RWPE1 (cell line): ENCODE results near the gene RAP2A.

ENCODE experiments used
- CTCF ChIA-PET: fragments of 350-600 bp; sonication (Branson Sonifier 250); formaldehyde crosslinking; extraction: SDS; loops from one replicate; lab custom pipeline; 2021; lab: Yijun Ruan, JAX
- POLR2A ChIA-PET: fragments of 400-600 bp; formaldehyde crosslinking; extraction: SDS; loops from one replicate; lab custom pipeline; 2020; ENCODE audit warnings: antibody characterized with exemption; ENCODE audit not compliant: low non-redundant PET; lab: Yijun Ruan, JAX
- DNase-seq: peaks from one replicate; pipeline ENCODE4 v3.0.0; 2012; ENCODE audit warnings: low spot score
- H3K27ac ChIP-seq: fragments of 450-650 bp; 2 replicates; pipeline ENCODE4 v1.5.1; 2017
- TF ChIP-seq, protein P1 (sequence below): fragments of 450-650 bp; conservative IDR thresholded peaks from 2 replicates; pipeline ENCODE4 v1.5.1; 2017; ENCODE audit warnings: low read depth, mild to moderate bottlenecking

Gene RAP2A

DNA sequence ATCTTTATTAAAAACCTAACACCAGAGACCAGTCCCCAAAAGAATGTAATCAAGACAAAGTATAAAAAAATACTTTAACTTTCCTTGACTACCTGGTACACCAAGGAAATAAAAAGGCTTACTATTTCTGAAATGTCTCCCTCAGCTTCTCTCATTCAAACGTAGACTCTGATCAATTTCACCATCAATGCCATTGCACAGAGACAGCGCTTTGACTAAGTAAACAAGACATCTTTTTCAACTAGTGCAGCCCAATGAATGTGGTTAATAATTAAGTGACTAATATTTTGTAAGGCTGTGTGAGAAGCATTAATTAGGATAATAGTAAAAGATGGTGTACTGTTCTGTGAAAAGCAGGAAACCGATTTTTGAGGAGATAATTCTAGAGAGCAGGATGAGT, 7.3 kb upstream of the RAP2A start:
- no peak for DNase-seq
- ChIA-PET POLR2A (no interaction called here), CTCF (no interaction called here)
- TF ChIP-seq, protein P1, sequence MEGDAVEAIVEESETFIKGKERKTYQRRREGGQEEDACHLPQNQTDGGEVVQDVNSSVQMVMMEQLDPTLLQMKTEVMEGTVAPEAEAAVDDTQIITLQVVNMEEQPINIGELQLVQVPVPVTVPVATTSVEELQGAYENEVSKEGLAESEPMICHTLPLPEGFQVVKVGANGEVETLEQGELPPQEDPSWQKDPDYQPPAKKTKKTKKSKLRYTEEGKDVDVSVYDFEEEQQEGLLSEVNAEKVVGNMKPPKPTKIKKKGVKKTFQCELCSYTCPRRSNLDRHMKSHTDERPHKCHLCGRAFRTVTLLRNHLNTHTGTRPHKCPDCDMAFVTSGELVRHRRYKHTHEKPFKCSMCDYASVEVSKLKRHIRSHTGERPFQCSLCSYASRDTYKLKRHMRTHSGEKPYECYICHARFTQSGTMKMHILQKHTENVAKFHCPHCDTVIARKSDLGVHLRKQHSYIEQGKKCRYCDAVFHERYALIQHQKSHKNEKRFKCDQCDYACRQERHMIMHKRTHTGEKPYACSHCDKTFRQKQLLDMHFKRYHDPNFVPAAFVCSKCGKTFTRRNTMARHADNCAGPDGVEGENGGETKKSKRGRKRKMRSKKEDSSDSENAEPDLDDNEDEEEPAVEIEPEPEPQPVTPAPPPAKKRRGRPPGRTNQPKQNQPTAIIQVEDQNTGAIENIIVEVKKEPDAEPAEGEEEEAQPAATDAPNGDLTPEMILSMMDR = no peak
- H3K27ac ChIP-seq = no peak overlapping the region

DNA sequence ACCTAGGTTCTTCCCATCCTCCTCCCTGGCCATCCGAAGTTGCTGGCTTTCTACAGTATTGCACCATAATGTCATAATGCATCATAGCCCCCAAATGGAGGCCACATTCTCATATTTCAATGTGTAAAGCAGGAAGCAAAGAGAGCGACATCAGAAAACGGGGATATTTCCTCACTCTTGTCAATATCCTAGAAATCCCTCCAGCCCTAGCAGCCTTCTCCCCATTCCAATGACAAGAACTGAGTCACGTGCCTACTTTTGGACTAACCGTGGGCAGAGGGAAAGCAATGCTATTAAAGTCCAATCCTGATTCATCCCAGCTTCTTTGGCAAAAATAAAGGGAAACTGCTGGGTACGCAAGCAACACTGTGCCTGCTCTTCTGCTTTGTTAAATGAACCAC, 4.3 kb upstream of the RAP2A start:
- ChIA-PET CTCF (no interaction called here), POLR2A (no interaction called here)
- TF ChIP-seq, protein P1 = no peak
- no peak overlapping the region for H3K27ac ChIP-seq
- no peak for DNase-seq

GRCh38 chr13:97430296-97430695, 3.7 kb upstream of the RAP2A start:
- CTCF ChIA-PET = interaction anchor here (0.6 kb wide), 1 partner anchor 61 kb away, joined by 3 read pairs; no protein-coding TSS in a partner anchor

DNA sequence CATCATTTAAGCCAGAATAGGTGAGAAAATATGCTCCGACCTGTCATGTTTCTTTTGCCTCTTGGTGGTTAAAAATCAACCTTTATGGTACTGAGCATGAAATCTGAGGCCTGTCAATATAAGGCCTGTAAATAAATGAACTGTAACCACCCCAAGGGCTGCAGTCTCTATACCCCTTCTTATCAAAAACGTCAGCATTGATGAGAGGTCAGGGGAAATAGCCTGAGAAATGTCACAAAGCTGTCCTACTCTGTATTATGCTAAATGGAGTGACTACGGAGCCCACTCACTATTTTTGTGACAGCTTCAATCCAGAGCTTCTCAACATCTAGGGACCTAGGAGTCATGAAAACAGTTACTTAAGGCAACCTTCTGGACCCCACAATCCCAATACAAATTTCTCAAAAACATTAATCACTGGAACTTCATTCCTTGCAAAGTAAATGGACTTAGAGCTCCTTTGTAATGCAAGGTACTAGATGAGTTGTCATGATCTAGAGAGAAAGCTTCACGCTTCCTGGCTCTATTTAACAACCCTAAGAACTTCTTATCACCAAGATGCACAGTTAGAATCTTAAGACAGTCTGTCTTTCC, 2.7 kb upstream of the RAP2A start:
- TF ChIP-seq, protein P1 = no peak
- ChIA-PET POLR2A (no interaction called here), CTCF (no interaction called here)
- no peak for DNase-seq
- H3K27ac ChIP-seq = no peak overlapping the region

More at GRCh38 chr13:97430296-97430695, 3.7 kb upstream of the RAP2A start:
- POLR2A ChIA-PET = no interaction called here
- DNase-seq = no peak
- no peak overlapping the region for H3K27ac ChIP-seq
- TF ChIP-seq, protein P1 = no peak

DNA sequence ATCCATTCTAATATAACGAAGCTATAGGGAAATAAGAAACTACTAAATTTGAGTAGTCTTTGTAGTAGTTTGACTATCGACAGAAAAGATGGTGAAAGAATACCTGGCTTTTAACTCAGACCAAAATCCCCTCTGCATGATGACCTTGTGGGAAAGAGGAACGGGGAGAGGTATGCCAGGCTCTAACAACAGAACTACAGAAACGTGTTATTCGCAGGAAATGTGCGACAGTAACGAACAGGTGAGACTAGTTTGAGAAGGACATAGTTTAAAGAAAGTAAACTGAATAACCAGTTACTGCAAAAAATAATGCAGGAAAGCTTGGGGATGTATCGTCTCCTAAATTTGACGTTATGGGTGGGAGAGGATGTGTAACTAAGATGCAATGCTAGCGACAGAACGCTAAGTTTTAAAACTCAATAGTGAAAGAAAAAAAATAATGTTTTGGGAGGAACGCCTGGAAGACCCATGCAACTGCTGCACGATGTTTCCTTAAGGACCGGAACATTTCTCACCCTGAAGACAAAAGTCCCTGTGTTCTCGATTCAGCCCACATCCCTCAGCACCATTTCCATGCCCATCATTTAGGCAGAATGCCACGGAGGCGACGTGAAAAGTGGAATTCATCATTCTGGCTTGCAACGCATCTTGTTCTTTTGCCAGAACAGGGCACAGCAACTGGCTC, 1.6 kb upstream of the RAP2A start:
- peak overlapping the region; percentile 99 for H3K27ac ChIP-seq

More for the DNA sequence above, 1.6 kb upstream of the RAP2A start:
- CTCF ChIA-PET = no interaction called here
- POLR2A ChIA-PET = interaction anchor here (0.9 to 1.0 kb wide), 2 partner anchors 74 to 210 kb away, joined by 3 to 5 read pairs; partner anchors contain the start of gene MBNL2
- DNase-seq = no peak
- TF ChIP-seq, protein P1 = no peak
